IMR-90 (cell line): ENCODE measurements around the gene RTP5. TPM values are rescaled to one million over a fixed set of nuclear protein-coding genes. Genes with fewer than 3 reads are reported as not detected.

ENCODE experiments used
- ATAC-seq: fragments of 200-7000 bp; cut with Tn5 transposase; 2 replicates; pipeline ENCODE4 v1.9.1; 2020; ENCODE audit warnings: low read depth, mild to moderate bottlenecking, moderate library complexity
- BruUV-seq: library from RNA; stranded (reverse); fragments of 400-500 nt; replicated peaks from 2 replicates; lab custom pipeline; 2021; lab: Mats Ljungman, UMichigan
- CTCF ChIA-PET: fragments of 300-600 bp; formaldehyde crosslinking; extraction: SDS; loops from one replicate; lab custom pipeline; 2021; ENCODE audit warnings: antibody characterized with exemption; lab: Yijun Ruan, JAX
- POLR2A ChIA-PET: fragments of 300-600 bp; sonication (Branson Sonifier 250); formaldehyde crosslinking; loops from one replicate; lab custom pipeline; 2022; ENCODE audit warnings: antibody characterized with exemption; ENCODE audit not compliant: unreplicated experiment; lab: Charles Lee
- DNase-seq: peaks from one replicate; pipeline ENCODE4 v3.0.0; 2013
- H2AFZ ChIP-seq: replicated peaks from 2 replicates; pipeline ENCODE3; 2013; ENCODE audit warnings: low read length, mild to moderate bottlenecking; ENCODE audit not compliant: poor library complexity
- H2AK5ac ChIP-seq: 2 replicates; pipeline ENCODE4 v1.6.1; 2013; ENCODE audit warnings: low read depth, low read length, inconsistent platforms
- H2AK9ac ChIP-seq: replicated peaks from 2 replicates; pipeline ENCODE3; 2013; ENCODE audit warnings: mild to moderate bottlenecking, low read depth, low read length, moderate library complexity; ENCODE audit not compliant: poor library complexity
- H2BK120ac ChIP-seq: 2 replicates; pipeline ENCODE4 v1.6.1; 2013; ENCODE audit warnings: low read depth, low read length, inconsistent platforms
- H2BK15ac ChIP-seq: 3 replicates; pipeline ENCODE4 v1.6.1; 2013; ENCODE audit warnings: low read depth, low read length, inconsistent platforms
- H2BK20ac ChIP-seq: 2 replicates; pipeline ENCODE4 v1.6.1; 2013; ENCODE audit warnings: low read depth, mild to moderate bottlenecking, inconsistent platforms, low read length, moderate library complexity
- H2BK5ac ChIP-seq: 2 replicates; pipeline ENCODE4 v1.6.1; 2013; ENCODE audit warnings: mild to moderate bottlenecking, low read depth, low read length, inconsistent platforms; ENCODE audit not compliant: poor library complexity, severe bottlenecking
- H3K14ac ChIP-seq: replicated peaks from 2 replicates; pipeline ENCODE4 v1.6.1; 2013; ENCODE audit warnings: low read depth, low read length, inconsistent platforms
- H3K18ac ChIP-seq: 2 replicates; pipeline ENCODE4 v1.6.1; 2013; ENCODE audit warnings: low read depth, low read length, control low read depth
- H3K23ac ChIP-seq: 2 replicates; pipeline ENCODE4 v1.6.1; 2013; ENCODE audit warnings: low read depth, low read length, inconsistent platforms
- H3K27ac ChIP-seq: 2 replicates; pipeline ENCODE4 v1.5.1; 2013; ENCODE audit warnings: mild to moderate bottlenecking, control low read depth, low read length; ENCODE audit not compliant: insufficient read depth
- H3K27me3 ChIP-seq: 2 replicates; pipeline ENCODE4 v1.6.1; 2013; ENCODE audit warnings: low read length; ENCODE audit not compliant: control insufficient read depth, insufficient read depth
- H3K36me3 ChIP-seq: 2 replicates; pipeline ENCODE4 v1.6.1; 2013; ENCODE audit warnings: low read length, mixed read lengths; ENCODE audit not compliant: control insufficient read depth, insufficient read depth
- H3K4ac ChIP-seq: 2 replicates; pipeline ENCODE4 v1.6.1; 2013; ENCODE audit warnings: low read depth, low read length, inconsistent platforms
- H3K4me1 ChIP-seq: 2 replicates; pipeline ENCODE4 v1.6.1; 2013; ENCODE audit warnings: low read length, mixed read lengths; ENCODE audit not compliant: control insufficient read depth, insufficient read depth
- H3K4me2 ChIP-seq: 2 replicates; pipeline ENCODE4 v1.6.1; 2013; ENCODE audit warnings: low read depth, mild to moderate bottlenecking, control low read depth, low read length, moderate library complexity
- H3K4me3 ChIP-seq: 2 replicates; pipeline ENCODE4 v1.5.1; 2013; ENCODE audit warnings: low read depth, mild to moderate bottlenecking, control low read depth, low read length, moderate library complexity; ENCODE audit not compliant: insufficient read depth
- H3K56ac ChIP-seq: 2 replicates; pipeline ENCODE4 v1.6.1; 2013; ENCODE audit warnings: low read length, inconsistent platforms; ENCODE audit not compliant: insufficient read depth; ENCODE audit errors: extremely low read depth
- H3K79me1 ChIP-seq, 2 experiments: 2 replicates each; pipeline ENCODE4 v1.6.1; 2013; ENCODE audit warnings: low read length in 2 of 2, inconsistent platforms in 1 of 2, low read depth in 1 of 2
- H3K9ac ChIP-seq: 2 replicates; pipeline ENCODE4 v1.6.1; 2013; ENCODE audit warnings: low read depth, low read length, control low read depth
- H3K9me1 ChIP-seq: 2 replicates; pipeline ENCODE4 v1.6.1; 2013; ENCODE audit warnings: low read length, inconsistent platforms; ENCODE audit not compliant: insufficient read depth
- H3K9me3 ChIP-seq: 2 replicates; pipeline ENCODE4 v1.6.1; 2013; ENCODE audit warnings: low read length; ENCODE audit not compliant: control insufficient read depth, insufficient read depth
- H4K20me1 ChIP-seq: 2 replicates; pipeline ENCODE4 v1.6.1; 2013; ENCODE audit warnings: low read length, inconsistent platforms; ENCODE audit not compliant: insufficient read depth
- H4K5ac ChIP-seq: 2 replicates; pipeline ENCODE4 v1.6.1; 2013; ENCODE audit warnings: mild to moderate bottlenecking, low read depth, low read length, control low read depth
- H4K8ac ChIP-seq, 2 experiments: 2 replicates each; pipeline ENCODE4 v1.6.1; 2013; ENCODE audit warnings: low read depth in 2 of 2, low read length in 2 of 2, control low read depth in 1 of 2, inconsistent platforms in 1 of 2
- H4K91ac ChIP-seq: 2 replicates; pipeline ENCODE4 v1.6.1; 2013; ENCODE audit warnings: low read depth, low read length, inconsistent platforms; ENCODE audit not compliant: insufficient read depth
- CEBPB ChIP-seq: IDR thresholded peaks from 2 replicates; pipeline ENCODE4 v1.6.1; 2012; ENCODE audit warnings: low read depth, low read length, improper control_type of control experiment
- CHD1 ChIP-seq: IDR thresholded peaks from 2 replicates; pipeline ENCODE4 v1.6.1; 2012; ENCODE audit warnings: low read depth, low read length, improper control_type of control experiment
- ELK1 ChIP-seq: fragments of 150-350 bp; IDR thresholded peaks from 2 replicates; pipeline ENCODE4 v1.6.1; 2016; ENCODE audit warnings: low read depth, mild to moderate bottlenecking, low read length, moderate library complexity, borderline replicate concordance
- MAZ ChIP-seq: IDR thresholded peaks from 2 replicates; pipeline ENCODE4 v1.6.1; 2012; ENCODE audit warnings: low read depth, mild to moderate bottlenecking, low read length, improper control_type of control experiment, moderate library complexity, borderline replicate concordance
- MXI1 ChIP-seq: IDR thresholded peaks from 2 replicates; pipeline ENCODE4 v1.6.1; 2012; ENCODE audit warnings: low read depth, mild to moderate bottlenecking, low read length, moderate library complexity, borderline replicate concordance
- SMC3 ChIP-seq: fragments of 150-350 bp; IDR thresholded peaks from 2 replicates; pipeline ENCODE4 v1.6.1; 2016; ENCODE audit warnings: low read depth, mild to moderate bottlenecking, antibody characterized with exemption, low read length, moderate library complexity
- WGBS, 2 experiments: methylation state at CpG; one replicate each; pipeline versions ENCODE4 v1.1.5 to v1.1.7; 2013; ENCODE audit warnings: missing lambda C conversion rate in 2 of 2; ENCODE audit not compliant: insufficient read length in 1 of 2; ENCODE audit errors: extremely low coverage in 2 of 2; 5-methylcytosine and 5-hydroxymethylcytosine counted together
- dilution Hi-C: fragments of 300-500 bp; cut with HindIII; formaldehyde crosslinking; loops from one replicate; pipeline ENCODE4 v1.14.3; 2018; ENCODE audit warnings: low sequenced_read_pairs; ENCODE audit not compliant: unreplicated experiment
- in situ Hi-C: fragments of 300-500 bp; cut with MboI; formaldehyde crosslinking; loops from 3 replicates; pipeline ENCODE4 v1.14.3; 2019; ENCODE audit warnings: low sequenced_read_pairs, inconsistent platforms, mixed read lengths
- intact Hi-C: fragments of 100-400 bp; cut with micrococcal nuclease; formaldehyde crosslinking; loops from 2 replicates; pipeline ENCODE4 v1.10.0; 2022
- polyA plus RNA-seq, 3 experiments: library from polyadenylated mRNA; depleted of rRNA; stranded (reverse); fragments of >200 nt; gene quantifications; 2 replicates each; pipeline ENCODE4 v1.2.3, GENCODE V29; 2012; ENCODE audit warnings: low replicate concordance in 1 of 3
- total RNA-seq: library from RNA; depleted of rRNA; stranded (reverse); fragments of >200 nt; gene quantifications from 2 replicates; pipeline ENCODE4 v1.2.3, GENCODE V29; 2012
- TF ChIP-seq, protein P1 (sequence below): fragments of 150-350 bp; IDR thresholded peaks from 2 replicates; pipeline ENCODE4 v1.6.1; 2017; ENCODE audit warnings: mild to moderate bottlenecking, antibody characterized with exemption, low read length, low read depth

Gene RTP5
- total and polyA plus RNA-seq, 2 of the 4 experiments (the other 2 are of a cell fraction): not detected

GRCh38 chr2:241895427-241895711, 25.8 kb downstream of the RTP5 start:
- ChIA-PET CTCF (no interaction called here), POLR2A (no interaction called here)
- H2AK9ac ChIP-seq: no peak overlapping the region
- no peak overlapping the region for H2BK15ac ChIP-seq
- H4K5ac ChIP-seq: no peak overlapping the region
- no peak overlapping the region for H3K4ac ChIP-seq
- no peaks in the 10 kb centered on the region for H3K79me1 ChIP-seq
- H3K9me3 ChIP-seq: no peaks in the 10 kb centered on the region
- WGBS, 2 experiments: 50% methylated on average over 5 of the region's 11 CpGs; no CpG with 5 or more reads in 1 of the 2 experiments
- H2BK5ac ChIP-seq: no peak overlapping the region
- H2BK120ac ChIP-seq: no peak overlapping the region
- BruUV-seq: no TSS peak
- H3K23ac ChIP-seq: no peak overlapping the region
- DNase-seq (no peak), ATAC-seq (no peak)
- H4K91ac ChIP-seq: no peak overlapping the region
- no peak overlapping the region for H3K4me3 ChIP-seq
- H4K20me1 ChIP-seq: no peaks in the 10 kb centered on the region
- no peak overlapping the region for H3K4me2 ChIP-seq
- no peak overlapping the region for H3K18ac ChIP-seq
- H3K9ac ChIP-seq: no peak overlapping the region
- no peak overlapping the region for H4K8ac ChIP-seq
- TF ChIP-seq MXI1 (no peak), MAZ (no peak), SMC3 (no peak), ELK1 (no peak), CHD1 (no peak), CEBPB (no peak)
- TF ChIP-seq, protein P1, sequence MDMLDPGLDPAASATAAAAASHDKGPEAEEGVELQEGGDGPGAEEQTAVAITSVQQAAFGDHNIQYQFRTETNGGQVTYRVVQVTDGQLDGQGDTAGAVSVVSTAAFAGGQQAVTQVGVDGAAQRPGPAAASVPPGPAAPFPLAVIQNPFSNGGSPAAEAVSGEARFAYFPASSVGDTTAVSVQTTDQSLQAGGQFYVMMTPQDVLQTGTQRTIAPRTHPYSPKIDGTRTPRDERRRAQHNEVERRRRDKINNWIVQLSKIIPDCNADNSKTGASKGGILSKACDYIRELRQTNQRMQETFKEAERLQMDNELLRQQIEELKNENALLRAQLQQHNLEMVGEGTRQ: no peak
- H2BK20ac ChIP-seq: no peak overlapping the region
- no peaks in the 10 kb centered on the region; the same call in 1 of the 2 replicates for H3K27me3 ChIP-seq
- H3K56ac ChIP-seq: no peak overlapping the region
- in situ Hi-C loops: no loop called here
- dilution Hi-C loops: no loop called here
- H3K36me3 ChIP-seq: no peaks in the 10 kb centered on the region
- intact Hi-C loops: no loop called here
- H2AFZ ChIP-seq: no peak overlapping the region
- H3K27ac ChIP-seq: no peak overlapping the region
- H2AK5ac ChIP-seq: no peak overlapping the region
- H3K14ac ChIP-seq: no peak overlapping the region
- H3K9me1 ChIP-seq: no peaks in the 10 kb centered on the region
- no peaks in the 10 kb centered on the region; the same call in 1 of the 2 replicates for H3K4me1 ChIP-seq
